GM20000 (cell line): ENCODE data around the gene MORN1.

Source experiments
- DNase-seq: peaks from one replicate; pipeline ENCODE4 v3.0.0; 2012; ENCODE audit warnings: low spot score
- CTCF ChIP-seq: IDR thresholded peaks from 2 replicates; pipeline ENCODE4 v1.5.1; 2012; ENCODE audit warnings: mild to moderate bottlenecking, control low read depth; ENCODE audit errors: extremely low read depth, missing control alignments

Gene MORN1

GRCh38 chr1:2435746-2436355 lies 44.5 kb upstream of the MORN1 start:
- no peak for DNase-seq
- TF ChIP-seq CTCF: no peak

DNA sequence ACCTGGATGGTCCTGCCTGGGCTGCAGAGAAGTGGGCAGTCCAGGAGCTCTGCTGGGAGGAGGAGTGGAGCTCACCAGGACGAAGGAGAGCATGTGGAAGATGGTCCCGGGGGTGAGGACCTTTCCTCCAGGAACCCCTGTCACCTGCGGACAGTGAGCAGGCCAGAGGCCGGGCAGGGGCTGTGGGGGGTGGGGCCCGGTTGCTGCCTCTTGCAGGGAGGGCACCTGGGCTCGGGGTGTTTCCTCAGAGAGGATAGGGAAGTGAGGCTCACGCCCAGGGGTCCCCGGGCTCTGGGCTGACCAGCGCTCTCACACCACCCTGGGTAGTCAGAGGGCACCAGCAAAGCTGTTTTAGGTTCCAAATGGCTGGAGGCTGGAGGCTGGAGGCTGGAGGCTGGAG lies 43.7 kb upstream of the MORN1 start:
- no peak for DNase-seq
- no peak for TF ChIP-seq CTCF

DNA sequence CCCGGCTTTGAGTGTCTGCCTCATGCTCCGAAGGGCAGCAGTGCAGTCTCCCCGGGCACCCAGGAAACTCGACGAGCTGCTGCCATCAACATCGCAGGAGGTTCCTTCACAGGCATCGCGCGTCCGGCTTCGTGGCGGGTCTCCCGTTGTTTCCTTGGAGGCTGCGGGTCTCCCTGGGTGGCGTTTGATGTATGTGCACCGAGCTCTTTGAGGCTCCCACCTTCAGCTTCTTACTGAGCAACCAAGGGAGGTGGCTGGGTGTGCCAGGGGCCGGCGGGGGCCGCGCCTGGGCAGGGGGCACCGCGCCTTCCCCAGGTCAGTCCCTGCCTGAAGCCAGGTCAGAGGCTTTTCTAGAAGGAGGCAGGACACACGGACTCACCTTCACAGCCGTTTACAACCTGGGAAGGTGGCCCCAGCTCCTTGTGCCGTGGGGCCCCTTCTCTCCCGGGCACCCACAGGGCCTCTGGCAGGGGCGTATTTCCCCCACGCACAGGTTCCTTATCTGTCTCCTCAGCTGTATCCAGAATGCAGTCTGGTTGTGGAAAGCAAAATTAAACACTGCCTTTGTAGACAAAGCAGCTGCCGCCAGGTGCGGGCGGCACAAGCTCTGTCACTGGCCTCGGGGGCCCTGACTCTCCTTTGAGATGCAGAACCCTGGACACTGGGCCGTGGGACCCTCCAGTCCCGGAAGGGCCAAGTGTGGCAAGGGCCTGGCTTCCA lies 42.7 kb upstream of the MORN1 start:
- TF ChIP-seq CTCF: no peak
- DNase-seq: no peak

DNA sequence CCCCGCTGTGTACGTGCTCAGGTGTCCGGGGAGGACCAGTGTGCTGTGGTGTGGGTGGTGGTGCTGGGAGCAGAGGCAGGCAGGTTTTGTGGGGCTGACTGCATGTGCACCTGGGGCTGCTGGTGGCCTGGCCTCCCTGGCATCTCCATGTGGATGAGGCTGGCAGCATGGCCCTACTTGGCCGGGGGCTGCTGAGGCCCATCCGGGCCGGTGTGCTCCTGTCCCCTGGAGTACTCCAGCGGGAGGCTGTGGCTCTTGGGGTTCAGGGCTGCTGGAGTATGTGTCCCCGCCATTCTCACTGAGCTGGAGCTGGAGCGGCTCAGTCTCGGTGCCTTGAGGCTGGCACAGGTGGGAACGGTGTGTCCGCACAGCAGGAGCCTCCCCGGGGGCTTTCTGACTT lies 41.8 kb upstream of the MORN1 start:
- TF ChIP-seq CTCF: no peak
- DNase-seq: no peak

- no peak for TF ChIP-seq CTCF
- no peak for DNase-seq
Observed at GRCh38 chr1:2432441-2432844, 41.1 kb upstream of the MORN1 start.

- no peak for TF ChIP-seq CTCF
- DNase-seq: no peak
Observed at GRCh38 chr1:2431518-2431917, 40.2 kb upstream of the MORN1 start.

DNA sequence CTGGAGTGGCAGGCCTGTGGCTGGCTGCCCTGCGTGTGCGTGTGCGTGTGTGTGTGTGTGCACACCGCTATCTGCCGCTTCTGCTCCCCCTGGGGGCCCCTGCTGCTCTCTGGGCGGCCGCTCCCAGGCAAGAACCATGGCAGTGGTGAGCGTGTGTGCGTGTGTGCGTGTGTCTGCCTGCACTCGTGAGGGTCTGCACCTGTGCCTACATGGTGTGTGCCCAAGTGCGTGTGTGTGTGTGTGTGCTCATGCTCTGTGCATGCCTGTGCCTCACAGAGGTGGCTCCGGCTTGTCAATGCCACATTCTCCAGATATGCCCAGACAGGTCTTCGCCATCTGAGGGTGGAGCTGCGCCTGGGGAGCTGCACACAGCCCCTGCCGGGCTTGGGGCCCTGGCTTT lies 39.7 kb upstream of the MORN1 start:
- DNase-seq: no peak
- no peak for TF ChIP-seq CTCF
